ENCODE measurements around the gene VTCN1.
"Not testable (repeated sequence)": the region's sequence is repeated elsewhere in the genome, so short reads cannot be mapped to it uniquely, and the experiment has no call there.

The VTCN1 gene

DNA sequence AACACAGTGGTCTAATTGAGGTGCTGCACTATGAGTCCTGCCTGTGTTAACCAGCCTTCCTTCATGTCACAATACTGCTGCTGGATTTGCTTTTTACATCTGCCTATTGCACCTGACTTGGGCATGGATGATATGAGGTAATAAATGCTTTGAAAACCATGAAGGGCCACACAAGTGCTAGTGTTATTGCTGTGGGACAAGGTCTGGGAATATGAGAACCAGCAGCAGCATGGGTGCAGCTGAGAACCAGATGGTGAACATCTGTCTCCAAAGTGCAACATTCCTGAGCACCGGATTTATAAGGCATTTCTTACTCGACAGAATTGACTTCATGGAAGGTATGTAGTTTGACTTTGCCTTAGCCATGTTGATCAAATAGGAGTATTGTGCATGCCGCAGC is 105.7 kb downstream of the VTCN1 start:
- H3K4me3 ChIP-seq (ENCODE audit: low read depth, low read length) = no peak overlapping the region
- in situ Hi-C loops (cut with HindIII; ENCODE audit: low sequenced_read_pairs) = no loop called here
- DNase-seq (ENCODE audit: low read depth) = no peak
- TF ChIP-seq, protein P1, sequence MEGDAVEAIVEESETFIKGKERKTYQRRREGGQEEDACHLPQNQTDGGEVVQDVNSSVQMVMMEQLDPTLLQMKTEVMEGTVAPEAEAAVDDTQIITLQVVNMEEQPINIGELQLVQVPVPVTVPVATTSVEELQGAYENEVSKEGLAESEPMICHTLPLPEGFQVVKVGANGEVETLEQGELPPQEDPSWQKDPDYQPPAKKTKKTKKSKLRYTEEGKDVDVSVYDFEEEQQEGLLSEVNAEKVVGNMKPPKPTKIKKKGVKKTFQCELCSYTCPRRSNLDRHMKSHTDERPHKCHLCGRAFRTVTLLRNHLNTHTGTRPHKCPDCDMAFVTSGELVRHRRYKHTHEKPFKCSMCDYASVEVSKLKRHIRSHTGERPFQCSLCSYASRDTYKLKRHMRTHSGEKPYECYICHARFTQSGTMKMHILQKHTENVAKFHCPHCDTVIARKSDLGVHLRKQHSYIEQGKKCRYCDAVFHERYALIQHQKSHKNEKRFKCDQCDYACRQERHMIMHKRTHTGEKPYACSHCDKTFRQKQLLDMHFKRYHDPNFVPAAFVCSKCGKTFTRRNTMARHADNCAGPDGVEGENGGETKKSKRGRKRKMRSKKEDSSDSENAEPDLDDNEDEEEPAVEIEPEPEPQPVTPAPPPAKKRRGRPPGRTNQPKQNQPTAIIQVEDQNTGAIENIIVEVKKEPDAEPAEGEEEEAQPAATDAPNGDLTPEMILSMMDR (IDR thresholded peaks at IDR 0.05; ENCODE audit: low read depth, low read length, missing control alignments) = no peak

DNA sequence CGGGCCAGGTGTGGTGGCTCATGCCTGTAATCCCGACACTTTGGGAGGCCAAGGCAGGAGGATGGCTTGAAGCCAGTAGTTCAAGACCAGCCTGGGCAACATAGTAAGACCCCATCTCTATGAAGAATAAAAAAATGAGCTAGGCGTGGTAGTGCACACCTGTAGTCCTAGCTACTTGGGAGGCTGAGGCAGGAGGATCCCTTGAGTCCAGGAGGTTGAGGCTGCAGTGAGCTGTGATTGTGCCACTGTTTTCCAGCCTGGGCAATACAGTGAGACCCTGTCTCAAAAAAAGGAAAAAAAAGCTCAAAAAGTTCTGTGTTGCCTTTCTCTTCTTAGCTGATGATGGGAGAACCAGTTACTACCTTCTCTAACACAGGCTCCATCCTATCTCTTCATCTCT is 108.9 kb downstream of the VTCN1 start:
- in situ Hi-C loops (cut with HindIII; ENCODE audit: low sequenced_read_pairs); DNase-seq (ENCODE audit: low read depth); H3K4me3 ChIP-seq (ENCODE audit: low read depth, low read length): not testable (repeated sequence)

DNA sequence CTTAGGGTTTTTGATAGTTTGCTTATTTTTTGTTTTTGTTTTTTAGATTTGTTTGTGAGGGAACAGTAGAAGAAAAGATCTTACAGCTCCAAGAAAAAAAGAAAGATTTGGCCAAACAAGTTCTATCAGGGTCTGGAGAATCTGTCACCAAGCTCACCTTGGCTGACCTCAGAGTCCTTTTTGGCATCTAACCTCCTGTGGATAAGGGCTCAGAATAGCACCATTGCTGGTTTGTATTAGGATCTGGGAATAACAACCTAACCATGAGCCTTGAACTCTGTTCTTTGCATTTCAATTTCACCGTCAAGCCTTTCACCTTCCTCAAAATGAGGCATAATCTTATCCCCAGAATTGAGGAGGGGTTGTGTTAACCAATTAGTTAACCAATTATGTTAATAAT is 109.4 kb downstream of the VTCN1 start:
- no peak overlapping the region for H3K4me3 ChIP-seq (ENCODE audit: low read depth, low read length)
- in situ Hi-C loops (cut with HindIII; ENCODE audit: low sequenced_read_pairs) = no loop called here
- TF ChIP-seq, protein P1 (IDR thresholded peaks at IDR 0.05; ENCODE audit: low read depth, low read length, missing control alignments) = no peak
- no peak for DNase-seq (ENCODE audit: low read depth)

DNA sequence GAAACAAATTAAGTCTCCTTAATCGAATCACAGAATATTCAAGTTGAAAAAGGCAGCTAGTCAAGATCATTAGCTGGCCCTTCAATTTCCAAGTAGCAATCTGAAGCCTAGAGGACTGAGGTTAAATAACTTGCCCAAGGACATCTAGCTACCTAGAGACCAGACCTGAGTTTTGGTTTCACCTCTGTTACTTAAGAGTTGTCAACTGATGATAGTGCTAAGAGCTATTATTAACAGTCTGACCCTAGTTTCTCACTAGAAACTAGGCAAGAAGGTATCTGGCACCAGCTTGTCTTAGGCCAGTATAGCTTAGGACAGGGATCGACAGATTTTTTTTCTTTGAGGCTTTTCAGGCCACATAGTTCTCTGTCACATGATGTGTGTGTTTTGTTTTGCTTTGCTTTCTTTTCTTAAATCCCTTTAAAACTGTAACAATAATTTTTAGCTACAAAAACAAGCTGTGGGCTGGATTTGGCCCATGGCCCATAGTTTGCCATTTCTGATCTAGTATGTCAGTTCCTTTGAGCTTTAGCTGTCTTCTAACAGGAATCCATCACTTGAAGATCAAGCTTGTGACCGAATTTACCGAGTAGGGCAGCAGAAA is 112.3 kb downstream of the VTCN1 start:
- TF ChIP-seq, protein P1 (IDR thresholded peaks at IDR 0.05; ENCODE audit: low read depth, low read length, missing control alignments) = no peak
- no peak for DNase-seq (ENCODE audit: low read depth)
- no peak overlapping the region for H3K4me3 ChIP-seq (ENCODE audit: low read depth, low read length)
- in situ Hi-C loops (cut with HindIII; ENCODE audit: low sequenced_read_pairs) = no loop called here

DNA sequence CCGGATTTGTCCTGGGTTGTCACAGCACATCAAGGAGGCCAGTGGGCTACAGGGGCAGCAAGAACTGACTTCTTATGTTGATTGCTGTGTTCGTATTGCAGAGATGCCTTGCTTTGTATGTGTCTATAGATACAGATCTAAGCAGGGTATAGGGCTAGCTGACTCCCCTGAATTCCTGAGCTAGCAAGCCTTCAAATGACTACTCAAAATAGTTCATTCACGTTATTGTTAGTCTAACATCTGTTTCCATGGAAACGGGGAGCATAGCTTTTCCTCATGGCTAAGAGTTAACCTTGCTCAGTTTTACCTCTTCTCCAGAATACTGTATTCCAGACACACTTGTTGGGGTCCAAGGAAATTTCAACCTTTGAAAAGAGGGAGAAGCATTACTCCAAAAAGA is 113.3 kb downstream of the VTCN1 start:
- no peak for DNase-seq (ENCODE audit: low read depth)
- no peak overlapping the region for H3K4me3 ChIP-seq (ENCODE audit: low read depth, low read length)
- TF ChIP-seq, protein P1 (IDR thresholded peaks at IDR 0.05; ENCODE audit: low read depth, low read length, missing control alignments) = no peak
- in situ Hi-C loops (cut with HindIII; ENCODE audit: low sequenced_read_pairs) = no loop called here

DNA sequence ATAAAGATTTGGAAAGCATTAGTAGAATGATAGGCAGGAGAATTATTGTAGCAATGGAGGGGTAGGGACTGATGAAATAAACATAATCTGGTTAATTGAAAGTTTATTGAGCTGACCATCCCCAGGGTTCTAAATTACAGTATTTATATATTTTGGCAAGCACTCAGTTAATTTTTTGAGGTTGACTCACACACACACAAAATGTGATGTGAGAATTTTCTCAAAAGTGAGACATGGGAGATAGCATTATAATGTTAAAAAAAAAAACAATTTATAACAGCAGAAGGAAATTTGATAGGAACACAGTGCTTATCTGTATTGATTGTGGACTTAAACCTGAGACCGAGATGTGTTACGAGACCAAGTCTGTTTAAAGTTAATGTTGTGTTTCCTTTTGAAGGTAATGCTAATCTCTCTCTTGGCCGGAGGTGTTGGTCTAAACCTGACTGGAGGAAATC is 113.7 kb downstream of the VTCN1 start:
- no peak overlapping the region for H3K4me3 ChIP-seq (ENCODE audit: low read depth, low read length)
- in situ Hi-C loops (cut with HindIII; ENCODE audit: low sequenced_read_pairs) = no loop called here
- TF ChIP-seq, protein P1 (IDR thresholded peaks at IDR 0.05; ENCODE audit: low read depth, low read length, missing control alignments) = no peak
- DNase-seq (ENCODE audit: low read depth) = no peak

DNA sequence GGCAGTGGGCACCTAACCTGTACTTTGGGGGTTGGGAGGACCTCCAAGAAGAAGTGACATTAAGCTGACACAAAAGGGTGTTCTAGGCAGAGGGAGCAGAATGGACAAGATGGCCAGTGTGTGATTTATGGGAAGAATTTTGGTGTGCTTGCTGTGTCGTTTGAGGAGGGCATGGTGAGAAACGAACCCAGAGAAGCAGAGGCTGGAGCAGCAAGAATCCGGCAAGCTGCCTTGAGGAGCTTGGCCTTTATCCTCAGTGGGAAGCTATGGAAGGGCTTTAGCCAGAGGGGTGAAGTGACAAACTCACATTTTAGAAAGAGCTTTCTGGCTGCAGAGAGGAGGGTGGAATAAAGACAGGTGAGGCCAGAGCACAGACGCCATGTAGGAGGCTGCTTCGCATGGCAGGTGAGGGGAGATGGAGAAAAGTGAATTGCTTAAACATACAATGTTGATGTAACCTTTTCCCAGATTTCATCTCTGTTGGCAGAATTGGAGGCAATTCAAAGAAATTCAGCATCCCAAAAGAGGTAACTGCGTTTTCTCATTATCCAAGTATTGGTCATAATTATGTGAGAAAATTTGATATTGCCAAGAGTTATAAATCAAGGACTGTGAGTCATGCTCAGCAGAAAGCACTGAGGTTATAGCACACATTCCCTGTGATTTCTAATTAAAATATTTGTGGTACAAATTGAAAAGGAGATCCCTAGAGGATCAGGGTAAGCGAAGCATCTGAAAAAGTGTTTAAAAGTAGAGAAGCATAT is 115.7 kb downstream of the VTCN1 start:
- TF ChIP-seq, protein P1 (IDR thresholded peaks at IDR 0.05; ENCODE audit: low read depth, low read length, missing control alignments) = no peak
- in situ Hi-C loops (cut with HindIII; ENCODE audit: low sequenced_read_pairs) = no loop called here
- peak; percentile 93 for DNase-seq (ENCODE audit: low read depth)
- no peak overlapping the region for H3K4me3 ChIP-seq (ENCODE audit: low read depth, low read length)
